ENCODE measurements around the gene SLC6A15.

DNA sequence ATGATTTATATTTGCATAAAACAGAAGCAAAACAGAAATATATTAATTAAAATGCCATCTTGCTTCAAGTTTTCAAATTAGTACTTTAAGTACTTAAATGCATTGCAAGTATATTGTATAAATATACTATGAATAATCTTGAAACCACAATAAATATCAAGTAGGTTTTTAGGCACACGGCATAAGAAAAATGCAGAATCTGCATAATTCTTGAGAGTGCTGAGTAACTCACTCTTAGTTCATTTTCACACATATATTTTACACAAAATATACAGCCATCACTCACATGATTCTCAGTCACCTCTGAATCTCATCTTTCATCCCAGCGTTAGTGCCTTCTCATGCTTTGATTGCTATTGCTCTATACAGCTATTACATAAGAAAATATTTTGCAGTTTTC lies 51.9 kb downstream of the SLC6A15 start:
- TF ChIP-seq, protein P1, sequence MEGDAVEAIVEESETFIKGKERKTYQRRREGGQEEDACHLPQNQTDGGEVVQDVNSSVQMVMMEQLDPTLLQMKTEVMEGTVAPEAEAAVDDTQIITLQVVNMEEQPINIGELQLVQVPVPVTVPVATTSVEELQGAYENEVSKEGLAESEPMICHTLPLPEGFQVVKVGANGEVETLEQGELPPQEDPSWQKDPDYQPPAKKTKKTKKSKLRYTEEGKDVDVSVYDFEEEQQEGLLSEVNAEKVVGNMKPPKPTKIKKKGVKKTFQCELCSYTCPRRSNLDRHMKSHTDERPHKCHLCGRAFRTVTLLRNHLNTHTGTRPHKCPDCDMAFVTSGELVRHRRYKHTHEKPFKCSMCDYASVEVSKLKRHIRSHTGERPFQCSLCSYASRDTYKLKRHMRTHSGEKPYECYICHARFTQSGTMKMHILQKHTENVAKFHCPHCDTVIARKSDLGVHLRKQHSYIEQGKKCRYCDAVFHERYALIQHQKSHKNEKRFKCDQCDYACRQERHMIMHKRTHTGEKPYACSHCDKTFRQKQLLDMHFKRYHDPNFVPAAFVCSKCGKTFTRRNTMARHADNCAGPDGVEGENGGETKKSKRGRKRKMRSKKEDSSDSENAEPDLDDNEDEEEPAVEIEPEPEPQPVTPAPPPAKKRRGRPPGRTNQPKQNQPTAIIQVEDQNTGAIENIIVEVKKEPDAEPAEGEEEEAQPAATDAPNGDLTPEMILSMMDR (IDR thresholded peaks at IDR 0.05) = no peak
- no peak for TF ChIP-seq POLR2A (IDR thresholded peaks at IDR 0.05)
- TF ChIP-seq POLR2AphosphoS5 (IDR thresholded peaks at IDR 0.05) = no peak
